Activated CD4-positive, alpha-beta T cell treated with anti-CD3 and anti-CD28 coated beads, Interleukin-2, amount 50 U/mL, for 4 hours (primary cell): ENCODE data around the gene KRTAP4-9.
"Not testable (repeated sequence)": the region's sequence is repeated elsewhere in the genome, so short reads cannot be mapped to it uniquely, and the experiment has no call there.

Experiments
- DNase-seq, 2 experiments: peaks; one replicate each; pipeline ENCODE4 v3.0.0-alpha.2; 2020

The KRTAP4-9 gene

DNA sequence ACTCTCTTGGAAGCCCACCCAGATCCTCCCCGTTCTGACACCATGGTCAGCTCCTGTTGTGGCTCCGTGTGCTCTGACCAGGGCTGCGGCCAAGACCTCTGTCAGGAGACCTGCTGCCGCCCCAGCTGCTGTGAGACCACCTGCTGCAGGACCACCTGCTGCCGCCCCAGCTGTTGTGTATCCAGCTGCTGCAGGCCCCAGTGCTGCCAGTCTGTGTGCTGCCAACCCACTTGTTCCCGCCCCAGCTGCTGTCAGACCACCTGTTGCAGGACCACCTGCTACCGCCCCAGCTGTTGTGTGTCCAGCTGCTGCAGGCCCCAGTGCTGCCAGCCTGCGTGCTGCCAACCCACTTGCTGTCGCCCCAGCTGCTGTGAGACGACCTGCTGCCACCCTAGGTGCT, at the start of gene KRTAP4-9:
Gene KRTAP4-9 (plus strand): TSS at position 43 of the 400 bp plus-strand sequence. CDS start 0 bp downstream, at position 43.
- not testable (repeated sequence) for DNase-seq

DNA sequence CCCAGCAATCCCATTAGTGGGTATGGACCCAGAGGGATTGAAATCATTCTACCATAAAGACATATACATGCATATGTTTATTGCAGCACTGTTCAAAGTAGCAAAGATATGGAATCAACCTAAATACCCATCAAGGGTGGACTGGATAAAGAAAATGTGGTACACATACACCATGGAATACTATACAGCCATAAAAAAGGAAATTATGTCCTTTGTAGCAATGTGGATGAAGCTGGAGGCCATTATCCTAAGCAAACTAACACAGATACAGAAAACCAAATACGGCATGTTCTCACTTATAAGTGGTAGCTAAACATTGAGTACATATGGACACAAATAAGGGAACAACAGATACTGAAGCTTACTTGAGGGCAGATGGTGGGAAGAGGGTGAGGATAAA, 47.6 kb upstream of the KRTAP4-9 start:
- DNase-seq = no peak

DNA sequence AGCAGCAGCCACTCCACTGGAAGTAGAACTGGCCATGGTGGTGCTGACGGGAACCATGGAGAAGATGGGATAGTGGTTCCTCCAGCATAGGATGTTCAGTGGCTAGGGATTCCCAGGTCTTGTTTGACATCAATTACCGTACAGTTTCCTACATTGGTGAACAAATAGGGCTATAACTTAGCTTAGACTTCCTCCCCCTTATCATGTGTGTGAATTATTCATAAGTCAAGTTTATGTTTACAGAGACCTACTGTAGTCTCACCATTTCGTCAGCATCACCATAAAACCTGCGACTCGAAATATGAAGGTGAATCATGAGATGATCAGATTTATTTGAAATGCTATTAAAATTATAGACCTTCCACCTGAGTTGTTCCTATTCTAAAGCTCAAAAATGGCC, 46.4 kb upstream of the KRTAP4-9 start:
- DNase-seq = no peak

GRCh38 chr17:41059276-41060051, 45.7 kb upstream of the KRTAP4-9 start:
- not testable (repeated sequence) for DNase-seq

- no peak for DNase-seq
Observed at GRCh38 chr17:41060052-41060604, 45.1 kb upstream of the KRTAP4-9 start, which contains the start of gene KRTAP2-3. KRTAP2-3 (minus strand) TSS chr17:41060114; CDS start chr17:41060050, 64 bp downstream.

DNA sequence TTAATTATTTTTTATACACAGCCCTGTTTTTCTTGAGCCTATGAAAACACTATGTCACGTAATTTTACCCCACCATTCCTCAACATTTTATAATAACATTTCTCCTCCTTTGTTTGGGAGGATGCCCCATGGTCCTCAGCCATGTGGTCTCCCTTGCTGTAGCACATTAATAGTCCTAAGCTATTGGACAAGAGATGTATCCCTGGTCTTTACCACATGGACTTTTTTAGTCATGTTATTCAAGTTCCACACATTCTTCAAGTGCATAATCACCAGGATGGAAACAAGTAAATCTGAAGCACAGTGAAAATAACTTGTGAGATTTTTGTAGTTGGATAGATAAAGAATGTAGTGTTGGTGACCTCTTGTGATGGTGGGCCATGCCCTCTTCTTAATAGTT, 43.2 kb upstream of the KRTAP4-9 start:
- no peak for DNase-seq

- no peak for DNase-seq
Observed at GRCh38 chr17:41063449-41063848, 41.7 kb upstream of the KRTAP4-9 start.

- no peak for DNase-seq
Observed at GRCh38 chr17:41064301-41064700, 40.9 kb upstream of the KRTAP4-9 start.

DNA sequence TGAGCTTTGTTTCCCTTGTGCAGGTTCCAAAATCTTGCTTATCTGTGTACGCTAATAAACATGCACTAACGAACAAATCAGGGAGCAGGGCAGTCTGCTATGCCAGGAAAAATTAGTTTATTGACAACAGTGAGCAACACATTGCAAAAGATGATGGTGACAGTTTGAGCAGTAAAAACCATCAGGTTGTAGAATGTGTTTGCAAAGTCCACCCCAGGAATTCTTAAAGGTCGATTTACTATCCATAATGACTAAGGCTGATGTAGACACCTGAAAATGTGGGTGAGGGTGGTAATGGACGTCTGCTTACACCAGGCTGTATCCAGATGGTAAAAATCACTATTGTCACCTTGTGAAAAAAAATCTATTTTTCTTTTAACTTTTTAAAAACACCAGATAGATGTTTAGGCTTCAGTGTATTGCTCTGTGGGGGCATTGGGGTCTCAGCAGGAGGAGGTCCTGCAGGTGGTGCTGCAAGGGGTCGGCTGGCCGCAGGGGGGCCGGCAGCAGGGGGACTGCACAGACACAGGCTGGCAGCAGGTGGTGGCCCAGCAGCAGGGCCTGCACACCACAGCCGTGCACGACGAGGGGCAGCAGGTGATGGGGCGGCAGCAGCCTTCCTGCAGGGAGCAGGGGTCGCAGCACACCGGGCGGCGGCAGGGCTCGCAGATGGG, 40.0 kb upstream of the KRTAP4-9 start:
- DNase-seq = not testable (repeated sequence)

- DNase-seq = no peak
Observed at GRCh38 chr17:41065829-41066624, 39.2 kb upstream of the KRTAP4-9 start, which contains the start of gene KRTAP2-4. KRTAP2-4 (minus strand) TSS chr17:41065879; CDS start chr17:41065845, 34 bp downstream.

- DNase-seq = no peak
Observed at GRCh38 chr17:41067281-41067680, 37.9 kb upstream of the KRTAP4-9 start.

- no peak for DNase-seq
Observed at GRCh38 chr17:41069031-41069430, 36.2 kb upstream of the KRTAP4-9 start.

GRCh38 chr17:41071606-41072360, 33.4 kb upstream of the KRTAP4-9 start:
- DNase-seq = no peak

GRCh38 chr17:41073676-41074075, 31.5 kb upstream of the KRTAP4-9 start:
- no peak for DNase-seq

DNA sequence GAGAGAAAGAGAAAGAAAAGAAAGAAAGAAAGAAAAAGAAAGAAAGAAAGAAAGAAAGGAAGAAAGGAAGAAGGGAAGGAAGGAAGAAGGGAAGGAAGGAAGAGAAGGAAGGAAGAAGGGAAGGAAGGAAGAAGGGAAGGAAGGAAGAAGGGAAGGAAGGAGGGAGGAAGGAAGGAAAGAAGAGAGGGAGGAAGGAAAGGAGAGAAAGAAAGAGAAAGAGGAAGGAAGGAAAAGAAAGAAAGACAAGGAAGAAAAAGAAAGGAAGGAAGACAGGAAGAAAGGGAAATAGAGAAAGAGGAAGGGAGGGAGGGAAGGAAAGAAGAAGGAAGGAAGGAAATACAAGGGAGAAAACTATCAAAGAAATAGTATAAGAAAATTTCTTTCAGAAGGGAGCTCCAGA, 28.4 kb upstream of the KRTAP4-9 start:
- no peak for DNase-seq

- no peak for DNase-seq
Observed at GRCh38 chr17:41082626-41083025, 22.6 kb upstream of the KRTAP4-9 start.

DNA sequence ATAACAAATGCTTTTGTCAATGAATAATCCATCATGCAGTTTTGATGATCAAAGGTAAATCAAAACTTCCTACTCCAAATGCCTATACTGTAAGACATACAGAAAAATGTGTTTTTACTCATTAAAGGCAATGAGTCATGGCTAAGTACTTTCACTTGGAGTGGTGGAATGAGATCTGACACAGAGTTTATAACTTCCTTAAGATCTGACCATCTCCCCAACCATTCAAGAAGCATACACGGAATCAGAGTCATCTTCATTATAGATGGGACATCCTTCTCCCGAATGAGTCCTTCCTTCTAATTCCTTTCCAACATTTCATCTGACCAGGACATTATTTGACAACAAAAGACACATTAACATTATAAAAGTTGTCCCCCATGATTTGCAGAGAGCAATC, 21.8 kb upstream of the KRTAP4-9 start:
- not testable (repeated sequence) for DNase-seq

- DNase-seq = not testable (repeated sequence)
Observed at GRCh38 chr17:41084100-41084856, 20.9 kb upstream of the KRTAP4-9 start, which contains the start of gene KRTAP4-7. KRTAP4-7 (plus strand) TSS chr17:41084150; CDS start chr17:41084207, 57 bp downstream.

GRCh38 chr17:41088760-41089352, 16.3 kb upstream of the KRTAP4-9 start:
- DNase-seq = not testable (repeated sequence)

DNA sequence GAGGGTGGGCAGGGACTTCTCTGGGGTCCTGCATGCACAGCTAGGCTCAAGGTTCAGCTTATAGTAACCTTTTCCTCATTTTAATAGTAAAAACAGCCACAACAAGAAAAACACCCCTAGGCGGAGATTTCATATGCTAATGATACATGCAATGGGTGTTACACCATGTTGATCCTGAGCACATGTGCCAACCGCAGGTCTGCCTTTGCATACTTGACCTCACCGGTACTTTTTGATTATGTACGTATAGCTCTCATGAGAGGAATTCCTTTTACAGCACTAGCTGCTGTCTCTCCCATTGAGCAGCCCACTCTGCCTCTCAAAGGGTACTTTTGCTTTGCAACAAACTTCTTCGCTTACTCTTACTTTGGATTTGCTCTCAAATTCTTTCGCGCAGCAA, 9.1 kb upstream of the KRTAP4-9 start:
- DNase-seq = no peak

DNA sequence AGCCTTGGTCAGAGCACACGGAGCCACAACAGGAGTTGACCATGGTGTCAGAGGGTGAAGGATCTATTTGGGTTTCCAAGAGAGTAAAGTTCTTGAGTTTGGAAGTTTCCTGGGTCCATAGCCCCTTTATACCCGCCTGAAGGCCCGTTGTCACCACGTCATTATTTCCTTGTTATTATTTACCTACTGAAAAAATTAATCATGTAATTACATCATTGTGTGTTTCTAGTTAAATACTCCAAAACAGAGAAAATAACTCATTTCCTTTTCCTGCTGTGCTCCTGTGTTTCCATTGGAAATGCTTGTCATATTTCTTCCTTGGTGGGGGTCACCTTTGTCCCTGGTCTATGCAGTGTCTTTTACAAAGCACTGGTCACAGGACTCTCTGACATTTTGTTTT, 7.1 kb upstream of the KRTAP4-9 start, which contains the start of gene KRTAP4-8:
Gene KRTAP4-8 (minus strand): TSS at position 101 of the 400 bp plus-strand sequence. CDS start 58 bp downstream, at position 43.
- DNase-seq = no peak
